SKM-1 treated with dmso at 0.1 percent for 144 hours (cell line): ENCODE data around the gene HABP4.

Experiments used
- DNase-seq: peaks from one replicate; lab custom pipeline; 2025; ENCODE audit not compliant: unreplicated experiment; lab: John Stamatoyannopoulos, UW

Gene HABP4, protein sequence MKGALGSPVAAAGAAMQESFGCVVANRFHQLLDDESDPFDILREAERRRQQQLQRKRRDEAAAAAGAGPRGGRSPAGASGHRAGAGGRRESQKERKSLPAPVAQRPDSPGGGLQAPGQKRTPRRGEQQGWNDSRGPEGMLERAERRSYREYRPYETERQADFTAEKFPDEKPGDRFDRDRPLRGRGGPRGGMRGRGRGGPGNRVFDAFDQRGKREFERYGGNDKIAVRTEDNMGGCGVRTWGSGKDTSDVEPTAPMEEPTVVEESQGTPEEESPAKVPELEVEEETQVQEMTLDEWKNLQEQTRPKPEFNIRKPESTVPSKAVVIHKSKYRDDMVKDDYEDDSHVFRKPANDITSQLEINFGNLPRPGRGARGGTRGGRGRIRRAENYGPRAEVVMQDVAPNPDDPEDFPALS

DNA sequence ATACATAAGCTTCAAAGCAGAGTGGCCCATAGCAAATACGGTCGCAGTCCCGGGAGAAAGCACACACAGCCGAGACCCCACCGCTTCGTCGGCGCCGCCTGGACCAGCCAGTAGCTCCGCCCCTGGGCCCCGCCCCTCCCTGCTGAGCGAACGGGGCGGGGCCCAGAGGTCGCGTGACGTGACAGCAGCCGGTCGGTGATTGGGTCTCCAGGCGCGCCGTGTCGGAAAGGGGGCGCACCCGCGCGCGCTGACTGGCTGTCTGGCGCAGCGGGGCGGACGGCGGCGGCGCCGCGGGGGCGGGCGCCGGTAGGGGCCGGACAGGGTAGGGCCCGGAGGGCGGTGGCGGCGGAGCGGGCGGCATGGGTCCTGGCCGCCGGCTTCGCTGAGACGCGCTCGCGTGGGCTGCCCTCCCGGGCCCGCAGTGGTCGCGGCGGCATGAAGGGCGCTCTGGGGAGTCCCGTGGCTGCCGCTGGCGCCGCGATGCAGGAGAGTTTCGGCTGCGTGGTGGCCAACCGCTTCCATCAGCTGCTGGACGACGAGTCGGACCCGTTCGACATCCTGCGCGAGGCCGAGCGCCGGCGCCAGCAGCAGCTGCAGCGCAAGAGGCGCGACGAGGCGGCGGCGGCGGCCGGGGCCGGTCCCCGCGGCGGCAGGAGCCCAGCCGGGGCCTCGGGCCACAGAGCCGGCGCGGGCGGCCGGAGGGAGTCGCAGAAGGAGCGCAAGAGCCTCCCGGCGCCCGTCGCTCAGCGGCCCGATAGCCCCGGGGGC, at the start of gene HABP4:
Gene HABP4, plus strand, starts transcription at position 325 of the 768 bp plus-strand sequence. Its CDS starts 111 bp downstream, at position 436.
- peak; percentile 65 for DNase-seq

DNA sequence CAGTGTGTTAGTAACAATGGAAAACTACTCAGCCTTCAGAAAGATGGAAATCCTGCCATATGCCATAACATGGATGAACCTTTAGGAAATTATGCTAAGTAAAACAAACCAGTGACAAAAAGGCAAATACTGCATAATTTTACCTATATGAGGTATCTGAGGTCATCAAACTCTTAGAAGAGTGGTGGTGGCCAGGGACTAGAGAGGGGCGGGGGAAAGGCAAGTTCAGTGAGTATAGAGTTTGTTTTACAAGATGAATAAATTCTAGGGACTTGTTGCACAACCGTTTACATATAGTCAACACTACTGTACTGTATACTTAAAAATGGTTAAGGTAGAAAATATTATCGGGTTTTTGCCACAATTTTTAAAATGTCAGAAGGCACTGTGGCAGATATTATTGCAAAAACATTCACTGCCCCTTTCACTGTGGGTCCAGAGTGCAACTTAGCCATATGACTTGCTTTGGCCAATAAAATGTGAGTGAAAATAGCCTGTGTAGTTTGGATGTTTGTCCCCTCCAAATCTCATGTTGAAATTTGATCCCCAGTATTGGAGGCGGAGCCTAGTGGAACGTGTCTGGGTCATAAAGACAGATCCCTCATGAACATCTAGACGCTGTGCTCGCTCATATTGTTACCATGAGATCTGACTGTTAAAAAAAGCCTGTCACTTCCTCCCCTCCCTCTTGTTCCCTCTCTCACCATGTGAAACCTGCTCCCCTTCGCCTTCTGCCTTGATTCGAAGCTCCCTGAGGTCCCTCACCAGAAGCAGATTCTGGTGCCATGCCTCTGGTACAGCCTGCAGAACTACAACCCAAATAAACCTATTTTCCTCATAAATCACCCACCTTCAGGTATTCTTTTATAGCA, 41.3 kb upstream of the HABP4 start:
- DNase-seq, result no peak

DNA sequence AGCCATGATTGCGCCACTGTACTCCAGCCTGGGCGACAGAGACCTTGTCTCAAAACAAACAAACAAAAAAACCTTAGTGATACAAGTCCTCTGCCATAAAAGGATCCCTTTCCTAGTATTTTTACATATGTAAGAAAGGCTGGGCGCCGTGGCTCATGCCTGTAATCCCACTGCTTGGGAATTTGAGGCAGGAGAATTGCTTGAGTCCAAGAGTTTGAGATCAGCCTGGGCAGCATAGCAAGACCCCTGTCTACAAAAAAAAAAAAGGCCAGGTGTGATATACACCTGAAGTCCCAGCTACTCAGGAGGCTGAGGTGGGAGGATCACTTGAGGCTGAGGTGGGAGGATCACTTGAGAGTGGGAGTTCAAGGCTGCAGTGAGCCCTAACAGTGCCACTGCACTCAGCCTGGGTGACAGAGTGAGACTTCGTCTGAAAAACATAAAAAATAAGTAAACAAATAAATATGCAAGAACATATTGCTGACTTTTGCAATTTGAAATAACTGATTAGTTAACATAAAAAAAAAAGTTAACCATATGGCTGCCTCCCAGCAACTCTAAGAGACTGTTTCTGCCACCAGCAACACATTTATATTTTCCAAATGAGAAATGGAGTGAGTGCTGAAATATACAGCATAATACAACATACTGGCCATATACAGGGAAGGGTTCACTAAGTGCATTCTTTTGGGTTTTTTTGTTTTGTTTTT, 38.7 kb upstream of the HABP4 start:
- no peak for DNase-seq

DNA sequence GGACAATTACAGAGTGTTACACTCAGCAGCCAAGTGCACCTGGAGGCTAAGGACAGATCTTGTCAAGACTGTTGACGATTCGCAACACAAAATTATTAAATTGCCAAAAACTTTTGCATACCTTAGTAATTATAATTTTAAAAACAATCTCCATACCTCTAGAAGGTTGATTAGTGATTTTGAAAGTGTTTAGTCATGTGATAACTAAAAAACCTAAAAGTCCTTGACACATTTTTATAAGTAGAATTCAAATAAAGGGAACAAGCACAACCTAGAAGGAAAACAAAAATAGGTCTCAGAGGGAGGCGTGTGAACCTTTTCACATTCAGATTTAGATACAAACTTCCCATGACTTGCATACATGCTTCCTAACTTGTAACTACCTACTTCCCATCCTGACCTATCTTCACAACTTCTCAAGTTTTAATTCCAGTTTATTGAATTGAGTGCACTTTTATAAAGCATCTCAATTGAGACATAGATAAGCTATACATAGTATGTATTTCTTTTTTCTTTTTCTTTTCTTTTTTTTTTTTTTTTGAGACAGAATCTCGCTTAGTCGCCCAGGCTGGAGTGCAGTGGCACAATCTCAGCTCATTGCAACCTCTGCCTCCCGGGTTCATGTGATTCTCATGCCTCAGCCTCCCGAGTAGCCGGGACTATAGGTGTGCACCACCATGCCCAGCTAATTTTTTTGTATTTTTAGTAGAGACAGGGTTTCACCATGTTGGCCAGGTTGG, 37.6 kb upstream of the HABP4 start:
- DNase-seq, result no peak

- DNase-seq, result peak; percentile 26
Observed at GRCh38 chr9:96413302-96414221, 36.4 kb upstream of the HABP4 start.

DNA sequence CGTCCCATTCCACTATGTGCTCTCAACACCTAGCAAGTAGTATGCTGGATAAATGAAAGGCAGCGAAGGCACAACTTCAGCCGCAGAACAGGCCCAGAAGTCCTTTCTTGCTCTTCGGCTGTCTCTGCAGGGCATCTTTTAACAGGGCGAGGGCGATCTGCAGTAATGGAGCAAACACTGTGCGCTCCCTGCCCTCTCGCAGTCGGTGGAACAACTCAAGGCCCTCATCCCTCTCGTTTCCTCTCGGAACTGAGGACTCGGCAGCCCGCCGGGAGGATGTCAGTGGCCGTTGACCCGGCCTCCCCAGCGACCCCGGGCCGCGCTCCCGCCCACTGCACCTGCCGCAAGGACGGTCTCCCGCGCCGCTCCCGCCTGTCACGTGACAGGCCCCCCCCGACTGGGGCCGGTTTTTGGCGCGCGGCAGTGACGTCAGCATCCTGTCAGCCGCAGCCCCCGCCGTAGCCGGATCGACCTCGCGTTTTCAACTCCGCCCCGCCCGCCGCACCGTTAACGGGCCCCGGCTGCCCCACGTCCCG, 32.9 kb upstream of the HABP4 start:
- peak; percentile 34 for DNase-seq

DNA sequence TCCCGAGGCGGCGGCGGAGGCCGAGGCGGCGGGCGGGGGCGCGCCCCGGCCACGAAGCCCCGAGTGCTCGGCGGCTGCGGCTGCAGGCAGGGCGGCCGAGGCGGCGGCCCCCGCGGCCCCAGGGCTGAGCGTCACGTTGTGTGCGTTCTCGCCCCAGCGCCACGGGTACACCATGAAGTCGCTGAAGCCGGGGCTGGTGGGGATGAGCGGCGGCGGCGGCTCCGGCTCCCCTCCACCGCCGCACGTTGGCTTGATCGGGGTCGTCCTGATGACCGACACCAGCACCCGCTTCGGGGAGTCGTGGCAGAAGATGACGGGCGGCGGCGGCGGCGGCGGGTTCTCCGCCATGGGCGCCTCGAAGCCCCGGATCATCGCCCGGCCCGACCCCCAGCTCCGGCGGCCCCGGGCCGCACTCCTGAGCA, 32.3 kb upstream of the HABP4 start:
- no peak for DNase-seq

GRCh38 chr9:96418083-96418919, 31.7 kb upstream of the HABP4 start, which contains the start of gene ZNF367:
Gene ZNF367, minus strand, starts transcription at chr9:96418370. Its CDS starts 338 bp downstream, at chr9:96418032.
- DNase-seq, result peak; percentile 81

GRCh38 chr9:96418920-96419690, 30.9 kb upstream of the HABP4 start:
- DNase-seq, result peak; percentile 40

DNA sequence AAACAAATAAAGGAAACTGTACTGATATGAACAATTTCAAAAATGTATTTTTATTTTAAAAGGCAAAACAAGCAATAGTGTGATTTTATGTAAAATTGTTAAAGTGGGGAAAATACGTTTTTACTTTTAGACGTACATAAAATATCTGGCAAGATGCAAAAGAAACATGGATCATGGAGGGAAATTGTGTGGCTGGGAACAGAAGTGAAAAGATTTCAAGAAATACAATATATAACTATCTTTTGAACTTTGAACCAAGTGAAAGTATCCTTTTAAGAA, 30.3 kb upstream of the HABP4 start:
- no peak for DNase-seq

DNA sequence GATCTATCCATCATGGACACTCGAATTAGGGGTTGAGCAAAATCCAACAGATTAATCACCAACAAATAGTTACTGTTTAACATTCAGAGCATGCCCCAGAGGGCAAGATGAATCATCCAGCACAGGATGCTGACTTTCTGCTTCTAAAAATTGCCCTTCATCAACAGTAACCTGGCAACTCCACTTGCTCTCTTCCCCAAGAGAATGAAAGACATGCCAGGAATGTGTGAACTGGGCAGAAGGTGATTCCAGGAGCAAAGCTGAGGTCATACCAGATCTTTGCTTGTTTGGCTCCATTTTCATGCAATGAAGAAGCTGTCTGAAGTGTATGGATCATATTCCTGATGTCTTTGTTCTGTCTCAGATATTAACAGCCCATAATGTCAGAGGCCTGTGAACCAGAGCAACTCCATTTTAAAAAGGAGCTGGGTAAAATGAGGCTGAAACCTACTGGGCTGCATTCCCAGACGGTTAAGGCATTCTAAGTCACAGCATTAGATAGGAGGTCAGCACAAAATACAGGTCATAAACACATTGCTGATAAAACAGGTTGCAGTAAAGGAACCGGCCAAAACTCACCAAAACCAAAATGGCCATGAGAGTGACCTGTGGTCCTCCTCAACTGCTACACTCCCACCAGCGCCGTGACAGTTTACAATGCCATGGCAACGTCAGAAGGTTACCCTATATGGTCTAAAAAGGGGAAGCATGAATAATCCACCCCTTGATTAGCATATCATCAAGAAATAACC, 29.3 kb upstream of the HABP4 start:
- DNase-seq, result peak; percentile 1

DNA sequence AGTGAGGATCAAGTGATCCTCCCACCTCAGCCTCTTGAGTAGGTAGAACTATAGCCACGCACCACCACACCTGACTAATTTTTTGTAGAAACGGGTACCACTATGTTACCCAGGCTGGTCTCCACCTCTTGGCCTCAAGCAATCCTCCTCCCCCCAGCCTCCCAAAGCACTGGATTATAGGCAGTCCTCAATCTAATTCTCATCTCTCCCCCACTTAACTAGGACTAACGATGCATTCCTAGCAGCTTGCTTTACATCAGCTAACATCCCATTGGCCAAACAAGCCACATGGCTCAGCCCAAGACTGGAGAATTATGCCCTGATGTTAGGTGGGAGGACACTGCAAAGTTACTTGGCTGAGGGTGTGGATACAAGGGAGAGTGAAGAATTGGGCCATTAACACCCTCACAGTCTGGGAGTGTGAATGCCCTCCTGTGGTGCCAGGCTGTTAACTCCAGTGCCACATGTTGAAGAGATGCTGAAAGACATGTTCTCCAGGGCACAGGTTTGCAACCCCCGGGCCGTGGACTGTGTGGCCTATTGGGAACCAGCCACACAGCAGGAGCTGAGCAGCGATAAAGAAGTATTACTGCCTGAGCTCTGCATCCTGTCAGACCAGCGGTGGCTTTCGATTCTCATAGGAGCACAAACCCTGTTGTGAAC, 26.5 kb upstream of the HABP4 start:
- DNase-seq, result no peak

GRCh38 chr9:96423985-96424336, 26.0 kb upstream of the HABP4 start:
- DNase-seq, result no peak

DNA sequence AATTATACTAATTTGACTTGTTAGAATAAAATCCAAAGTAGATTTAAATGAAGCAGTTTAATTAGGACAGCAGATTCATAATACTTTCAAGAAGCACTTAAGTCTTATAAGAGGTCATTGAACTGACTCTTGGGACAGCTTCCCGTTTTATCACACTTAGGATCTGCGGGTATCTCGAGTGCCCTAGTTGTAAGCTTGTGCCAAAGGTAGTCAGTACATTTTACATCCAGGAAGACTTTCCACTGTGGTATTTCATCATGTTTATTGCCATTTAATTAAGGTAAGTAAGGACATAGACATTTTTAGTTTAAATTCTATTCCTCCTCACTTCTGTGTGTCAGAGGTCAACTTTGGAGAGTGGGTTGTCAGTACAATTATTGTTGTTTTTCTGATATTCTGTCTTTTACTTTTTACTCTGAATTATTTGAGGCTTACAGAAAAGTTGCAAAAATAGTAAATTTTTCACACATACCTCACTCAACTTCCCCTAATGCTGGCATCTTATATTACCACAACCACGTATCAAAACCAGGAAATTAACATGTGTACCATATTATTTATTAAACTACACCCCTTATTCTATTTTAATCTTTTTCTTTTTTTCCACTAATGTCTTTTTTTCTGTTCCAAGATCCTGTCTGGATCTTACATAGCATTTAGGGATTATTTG, 24.3 kb upstream of the HABP4 start:
- no peak for DNase-seq

- DNase-seq, result no peak
Observed at GRCh38 chr9:96429732-96430131, 20.2 kb upstream of the HABP4 start.
